H1 (cell line): ENCODE results near the gene PTPN13.

Source experiments
- POLR2AphosphoS5 ChIP-seq: IDR thresholded peaks from 2 replicates; pipeline ENCODE4 v1.6.1; 2011; ENCODE audit warnings: low read depth, low read length
- SP1 ChIP-seq: IDR thresholded peaks from 2 replicates; pipeline ENCODE4 v1.6.1; 2011; ENCODE audit warnings: low read depth, low read length

- TF ChIP-seq SP1 = no peak
- no peak for TF ChIP-seq POLR2AphosphoS5
These were observed 7.9 kb upstream of the PTPN13 start for GRCh38 chr4:86586160-86586572.
